ENCODE data around the gene AGBL4.

AGBL4 gene

GRCh38 chr1:48947761-48948537 is 1075.8 kb downstream of the AGBL4 start:
- TF ChIP-seq CTCF (IDR thresholded peaks at IDR 0.05): no peak
- no peak overlapping the region for H3K4me3 ChIP-seq (ENCODE audit: low read depth in 1 of 2, low read length in 1 of 2)
- H3K4me1 ChIP-seq (ENCODE audit: control insufficient read depth in 1 of 2, insufficient read depth in 1 of 2, low read depth in 1 of 2, low read length in 1 of 2): no peaks in the 10 kb centered on the region
- no peaks in the 10 kb centered on the region for H3K9me3 ChIP-seq
- peaks cover 6% of the 10 kb centered on the region for H3K27me3 ChIP-seq
- no peak overlapping the region for H3K27ac ChIP-seq
- no peaks in the 10 kb centered on the region for H3K36me3 ChIP-seq

GRCh38 chr1:48946070-48946469 is 1077.7 kb downstream of the AGBL4 start:
- TF ChIP-seq CTCF (IDR thresholded peaks at IDR 0.05): no peak
- Histone ChIP-seq H3K4me1 (ENCODE audit: control insufficient read depth in 1 of 2, insufficient read depth in 1 of 2, low read depth in 1 of 2, low read length in 1 of 2) (no peaks in the 10 kb centered on the region), H3K27me3 (peaks cover 6% of the 10 kb centered on the region), H3K36me3 (no peaks in the 10 kb centered on the region), H3K27ac (no peak overlapping the region), H3K4me3 (ENCODE audit: low read depth in 1 of 2, low read length in 1 of 2) (no peak overlapping the region), H3K9me3 (no peaks in the 10 kb centered on the region)

- H3K4me3 ChIP-seq (ENCODE audit: low read depth in 1 of 2, low read length in 1 of 2): no peak overlapping the region
- H3K36me3 ChIP-seq: no peaks in the 10 kb centered on the region
- H3K9me3 ChIP-seq: no peaks in the 10 kb centered on the region
- no peaks in the 10 kb centered on the region for H3K4me1 ChIP-seq (ENCODE audit: control insufficient read depth in 1 of 2, insufficient read depth in 1 of 2, low read depth in 1 of 2, low read length in 1 of 2)
- H3K27ac ChIP-seq: no peak overlapping the region
- TF ChIP-seq CTCF (IDR thresholded peaks at IDR 0.05): no peak
- H3K27me3 ChIP-seq: peaks cover 6% of the 10 kb centered on the region
Observed at GRCh38 chr1:48944811-48945210, 1078.9 kb downstream of the AGBL4 start.

- Histone ChIP-seq H3K27me3 (peaks cover 6% of the 10 kb centered on the region), H3K4me1 (ENCODE audit: control insufficient read depth in 1 of 2, insufficient read depth in 1 of 2, low read depth in 1 of 2, low read length in 1 of 2) (no peaks in the 10 kb centered on the region), H3K27ac (no peak overlapping the region), H3K4me3 (ENCODE audit: low read depth in 1 of 2, low read length in 1 of 2) (no peak overlapping the region), H3K36me3 (no peaks in the 10 kb centered on the region), H3K9me3 (no peaks in the 10 kb centered on the region)
- no peak for TF ChIP-seq CTCF (IDR thresholded peaks at IDR 0.05)
Observed at GRCh38 chr1:48943826-48944225, 1079.9 kb downstream of the AGBL4 start.

- Histone ChIP-seq H3K4me3 (ENCODE audit: low read depth in 1 of 2, low read length in 1 of 2) (no peak overlapping the region), H3K36me3 (no peaks in the 10 kb centered on the region), H3K4me1 (ENCODE audit: control insufficient read depth in 1 of 2, insufficient read depth in 1 of 2, low read depth in 1 of 2, low read length in 1 of 2) (no peaks in the 10 kb centered on the region), H3K9me3 (no peaks in the 10 kb centered on the region), H3K27ac (no peak overlapping the region), H3K27me3 (peaks cover 5% of the 10 kb centered on the region)
- no peak for TF ChIP-seq CTCF (IDR thresholded peaks at IDR 0.05)
Observed at GRCh38 chr1:48943393-48943792, 1080.4 kb downstream of the AGBL4 start.

Measured in neutrophil (primary cell).